KBM-7 (cell line): ENCODE data around the gene LRRC26.
"Not testable (repeated sequence)": the region's sequence is repeated elsewhere in the genome, so short reads cannot be mapped to it uniquely, and the experiment has no call there.

Source experiments
- DNase-seq: peaks from one replicate; pipeline ENCODE4 v3.0.0-alpha.2; 2015
- in situ Hi-C: fragments of 300-500 bp; cut with MboI; formaldehyde crosslinking; loops from 2 replicates; pipeline ENCODE4 v1.14.3; 2020; ENCODE audit warnings: low sequenced_read_pairs, low pct_unique_long_range_greater_than_20kb, mixed read lengths

LRRC26 gene

DNA sequence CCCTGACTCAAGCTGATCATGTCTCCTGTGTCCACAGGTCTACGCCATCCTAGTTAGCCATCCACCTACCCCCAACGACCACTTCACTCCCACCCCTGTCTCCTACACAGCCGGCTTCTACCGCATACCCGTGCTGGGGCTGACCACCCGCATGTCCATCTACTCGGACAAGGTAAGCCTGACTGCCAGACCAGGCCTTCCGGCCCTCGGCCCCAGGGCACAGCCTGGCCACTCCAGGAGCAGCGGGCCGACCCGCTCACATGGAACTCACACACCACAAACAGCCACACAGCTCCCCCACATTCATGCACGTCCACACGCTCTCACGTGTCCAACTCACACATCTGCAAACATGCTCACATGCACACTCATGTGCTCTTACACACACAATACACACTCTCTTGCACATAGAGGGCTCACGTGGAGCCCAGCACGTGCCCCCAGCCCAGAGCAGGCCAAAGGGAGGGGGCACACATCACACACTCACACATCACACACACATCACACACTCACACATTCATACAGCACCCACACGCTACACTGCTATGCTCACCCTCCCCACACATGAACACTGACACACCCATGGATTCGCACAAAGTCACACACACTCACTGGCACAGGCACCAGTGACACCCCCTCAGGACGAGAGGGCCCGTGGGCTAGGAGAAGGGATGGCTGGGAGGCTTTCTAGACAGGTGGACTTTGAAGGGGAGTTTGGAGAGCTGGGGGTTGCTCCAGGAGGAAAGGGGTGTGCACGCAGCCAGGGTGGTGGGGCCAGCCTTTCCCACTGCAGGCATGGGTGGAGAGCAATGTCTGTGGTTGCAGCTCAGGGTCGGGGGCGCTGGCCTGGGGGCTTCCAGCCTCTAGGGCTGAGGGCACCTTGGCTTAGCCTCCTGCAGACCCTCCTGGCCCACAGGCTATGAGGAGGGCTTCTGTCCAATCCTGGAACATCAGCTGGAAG is 27.6 kb downstream of the LRRC26 start:
- DNase-seq: no peak
- in situ Hi-C loops: no loop called here

DNA sequence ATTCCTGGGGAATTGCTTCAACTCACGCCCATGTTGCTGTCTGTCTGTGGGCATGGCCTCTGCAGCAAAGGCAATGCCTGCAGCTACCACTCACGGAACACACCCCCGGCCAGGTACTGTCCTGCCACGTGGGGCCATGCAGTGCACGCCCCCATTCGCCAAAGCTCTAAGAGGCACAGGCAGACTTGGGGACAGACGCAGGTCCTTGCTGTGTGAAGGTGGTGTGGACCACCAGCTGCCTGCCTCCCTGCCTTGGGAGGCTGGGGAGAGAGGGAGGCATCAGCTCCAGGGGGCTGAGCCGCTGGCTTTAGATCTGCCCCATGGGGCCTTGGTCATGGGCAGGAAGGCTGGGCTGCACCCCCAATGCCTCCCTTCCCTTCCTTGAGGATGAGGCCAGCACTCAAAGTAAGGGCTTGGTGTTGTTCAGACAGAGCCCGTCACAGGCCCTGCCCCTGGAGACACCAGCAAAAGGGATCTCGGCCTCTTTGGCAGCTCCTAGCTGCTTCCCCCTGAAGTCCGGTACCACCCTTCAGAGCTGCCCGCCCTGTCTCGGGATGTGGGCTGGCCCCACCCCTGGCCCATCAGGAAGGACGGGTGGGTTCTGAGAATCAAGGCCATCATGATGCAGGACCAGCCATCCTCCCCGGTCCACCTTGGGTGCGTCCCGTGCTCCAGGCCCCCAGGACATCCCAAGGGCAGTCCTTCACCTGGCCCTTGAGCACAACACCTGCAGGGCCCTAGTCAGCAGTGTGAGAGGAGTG is 28.6 kb downstream of the LRRC26 start:
- no peak for DNase-seq
- in situ Hi-C loops: no loop called here

DNA sequence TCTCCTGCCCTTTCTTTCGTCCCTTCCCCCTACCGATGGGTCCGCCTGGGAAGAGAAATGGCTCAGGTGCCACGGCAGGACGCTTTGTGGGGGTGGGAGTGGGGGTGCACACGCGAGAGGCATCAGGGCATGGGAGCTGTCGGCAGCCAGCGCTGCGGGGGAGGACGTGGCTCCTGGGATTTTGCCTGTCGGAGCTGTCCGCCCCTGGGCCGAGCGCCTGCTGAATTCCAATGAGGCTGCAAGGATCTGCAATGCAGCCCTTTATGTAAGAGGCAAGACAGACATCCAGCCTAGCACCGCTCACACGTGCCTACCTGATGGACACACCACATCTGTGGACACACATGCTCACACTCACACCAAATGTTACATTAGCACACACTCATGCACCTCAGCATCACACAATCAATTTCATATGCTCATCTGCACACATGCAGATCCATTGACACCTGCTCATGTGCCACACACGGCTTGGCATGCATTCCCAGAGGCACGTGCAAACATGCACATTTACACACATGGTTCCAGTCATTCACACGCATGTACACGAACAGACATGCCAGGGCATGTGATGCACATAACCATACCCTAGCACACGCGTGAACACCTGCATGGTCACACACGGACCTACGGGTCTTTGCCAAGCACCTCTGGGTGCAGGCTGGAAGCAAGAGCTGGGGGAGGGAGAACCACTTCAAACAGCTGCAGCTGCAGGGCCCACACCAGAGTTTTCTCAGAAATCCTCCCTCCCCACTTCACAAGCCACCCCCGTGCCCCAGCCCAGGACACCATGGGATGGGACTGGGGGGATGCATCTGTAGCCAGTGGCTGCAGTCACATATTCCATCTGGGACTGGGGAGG is 29.5 kb downstream of the LRRC26 start:
- DNase-seq: no peak
- in situ Hi-C loops: no loop called here

DNA sequence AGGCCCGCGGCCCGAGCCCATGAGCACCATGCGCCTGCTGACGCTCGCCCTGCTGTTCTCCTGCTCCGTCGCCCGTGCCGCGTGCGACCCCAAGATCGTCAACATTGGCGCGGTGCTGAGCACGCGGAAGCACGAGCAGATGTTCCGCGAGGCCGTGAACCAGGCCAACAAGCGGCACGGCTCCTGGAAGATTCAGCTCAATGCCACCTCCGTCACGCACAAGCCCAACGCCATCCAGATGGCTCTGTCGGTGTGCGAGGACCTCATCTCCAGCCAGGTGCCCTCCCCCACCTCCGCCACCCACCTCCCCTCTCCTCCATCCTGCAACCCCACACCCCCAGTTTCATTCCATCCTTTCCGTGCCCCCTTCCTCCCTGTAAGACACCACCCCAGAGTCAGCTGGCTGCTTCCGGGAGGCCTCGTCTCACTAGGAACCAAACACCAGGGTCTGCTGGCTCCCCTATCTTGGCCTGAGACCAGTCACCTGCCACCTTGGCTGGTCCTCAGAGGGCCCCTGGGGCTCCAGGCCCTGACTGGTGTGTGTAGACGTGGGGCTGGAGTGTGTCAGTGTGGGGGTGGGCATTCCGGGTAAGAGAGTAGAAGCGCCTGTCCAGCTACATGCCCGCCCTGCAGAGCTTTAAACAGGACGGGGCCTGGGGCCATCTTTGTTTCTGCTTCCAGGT is 30.2 kb downstream of the LRRC26 start:
- in situ Hi-C loops: no loop called here
- no peak for DNase-seq

DNA sequence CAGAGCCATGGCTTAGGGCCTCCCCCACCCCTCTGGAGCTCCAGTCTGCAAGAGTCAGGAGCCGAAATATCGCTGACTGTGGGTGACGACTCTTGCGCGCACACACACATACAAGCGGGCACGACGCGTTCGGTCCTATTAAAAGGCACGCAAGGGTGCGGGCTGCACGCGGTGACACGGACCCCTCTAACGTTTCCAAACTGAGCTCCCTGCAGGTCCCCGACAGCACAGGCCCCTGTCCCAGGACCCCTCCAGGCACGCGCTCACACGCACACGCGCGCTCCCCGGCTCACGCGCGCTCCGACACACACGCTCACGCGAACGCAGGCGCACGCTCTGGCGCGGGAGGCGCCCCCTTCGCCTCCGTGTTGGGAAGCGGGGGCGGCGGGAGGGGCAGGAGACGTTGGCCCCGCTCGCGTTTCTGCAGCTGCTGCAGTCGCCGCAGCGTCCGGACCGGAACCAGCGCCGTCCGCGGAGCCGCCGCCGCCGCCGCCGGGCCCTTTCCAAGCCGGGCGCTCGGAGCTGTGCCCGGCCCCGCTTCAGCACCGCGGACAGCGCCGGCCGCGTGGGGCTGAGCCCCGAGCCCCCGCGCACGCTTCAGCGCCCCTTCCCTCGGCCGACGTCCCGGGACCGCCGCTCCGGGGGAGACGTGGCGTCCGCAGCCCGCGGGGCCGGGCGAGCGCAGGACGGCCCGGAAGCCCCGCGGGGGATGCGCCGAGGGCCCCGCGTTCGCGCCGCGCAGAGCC is 31.0 kb downstream of the LRRC26 start, which contains the start of gene GRIN1:
Gene GRIN1, plus strand, starts transcription at position 433 of the 746 bp plus-strand sequence. CDS start 333 bp downstream, outside the sequence.
- DNase-seq: no peak
- in situ Hi-C loops: no loop called here

DNA sequence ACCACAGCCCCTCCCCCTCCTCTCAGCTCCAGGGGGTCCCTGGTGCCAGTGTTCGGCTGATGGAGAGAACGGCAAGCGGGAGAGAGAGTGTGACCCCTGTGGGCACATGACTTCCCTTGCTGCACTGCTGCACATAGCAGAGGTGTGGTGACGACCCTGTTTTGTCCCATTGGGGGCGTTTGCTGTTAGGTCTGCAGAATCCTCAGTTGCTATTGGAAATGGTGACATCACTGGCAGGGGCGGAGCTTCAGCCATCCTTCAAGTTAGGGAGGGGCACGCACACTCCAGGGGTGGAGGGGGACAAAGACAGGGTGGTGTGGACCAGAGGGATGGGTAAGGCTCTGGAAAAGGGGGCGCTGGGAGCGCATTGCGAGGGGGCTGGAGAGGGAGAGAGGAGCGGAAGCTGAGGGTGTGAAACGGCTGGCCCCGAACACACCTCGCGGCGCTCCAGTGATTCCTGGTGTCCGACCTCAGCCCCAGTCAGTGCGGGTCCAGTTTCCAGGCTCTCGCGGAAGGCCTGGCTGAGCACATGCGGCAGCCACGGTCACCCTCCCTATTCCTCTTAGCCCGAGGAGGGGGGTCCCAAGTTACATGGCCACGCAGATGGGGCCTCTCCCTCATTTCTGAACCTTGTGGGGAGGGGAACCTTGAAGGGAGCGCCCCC is 31.7 kb downstream of the LRRC26 start:
- in situ Hi-C loops: no loop called here

DNA sequence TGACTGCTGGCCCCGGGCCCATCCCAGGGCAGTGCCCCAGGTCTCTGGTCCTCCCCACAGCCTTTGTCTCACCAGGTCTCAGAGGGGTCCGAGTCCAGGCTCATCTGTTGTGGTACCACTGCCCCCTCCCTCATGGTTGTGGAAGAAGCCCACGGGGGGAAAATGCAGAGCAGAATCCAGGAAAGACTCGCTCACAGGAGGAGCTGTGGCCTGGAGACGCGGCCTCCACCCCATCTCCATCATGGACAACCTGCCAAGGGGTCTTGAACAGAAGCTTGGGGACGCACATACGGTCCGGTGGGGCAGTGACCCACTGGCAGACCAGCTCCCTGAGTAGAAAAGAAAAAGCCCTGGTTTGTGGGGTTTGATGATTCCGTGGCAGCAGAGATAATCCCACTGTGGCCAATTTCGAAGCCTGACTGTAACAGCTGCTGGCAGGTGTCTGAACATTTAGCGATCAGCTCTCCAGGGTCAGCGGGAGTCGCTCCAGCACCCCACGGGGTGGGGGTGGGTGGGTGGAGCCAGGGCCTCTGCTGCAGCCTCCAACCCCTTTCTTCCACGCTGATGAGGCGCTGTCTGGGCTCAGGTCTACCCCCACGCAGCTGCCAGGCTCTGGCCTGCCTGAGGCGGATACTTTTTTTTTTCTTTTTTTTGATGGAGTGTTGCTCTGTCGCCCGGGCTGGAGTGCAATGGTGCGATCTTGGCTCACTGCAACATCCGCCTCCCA is 32.8 kb downstream of the LRRC26 start:
- in situ Hi-C loops: no loop called here
- DNase-seq: no peak

More for the DNA sequence above, 31.7 kb downstream of the LRRC26 start:
- no peak for DNase-seq

DNA sequence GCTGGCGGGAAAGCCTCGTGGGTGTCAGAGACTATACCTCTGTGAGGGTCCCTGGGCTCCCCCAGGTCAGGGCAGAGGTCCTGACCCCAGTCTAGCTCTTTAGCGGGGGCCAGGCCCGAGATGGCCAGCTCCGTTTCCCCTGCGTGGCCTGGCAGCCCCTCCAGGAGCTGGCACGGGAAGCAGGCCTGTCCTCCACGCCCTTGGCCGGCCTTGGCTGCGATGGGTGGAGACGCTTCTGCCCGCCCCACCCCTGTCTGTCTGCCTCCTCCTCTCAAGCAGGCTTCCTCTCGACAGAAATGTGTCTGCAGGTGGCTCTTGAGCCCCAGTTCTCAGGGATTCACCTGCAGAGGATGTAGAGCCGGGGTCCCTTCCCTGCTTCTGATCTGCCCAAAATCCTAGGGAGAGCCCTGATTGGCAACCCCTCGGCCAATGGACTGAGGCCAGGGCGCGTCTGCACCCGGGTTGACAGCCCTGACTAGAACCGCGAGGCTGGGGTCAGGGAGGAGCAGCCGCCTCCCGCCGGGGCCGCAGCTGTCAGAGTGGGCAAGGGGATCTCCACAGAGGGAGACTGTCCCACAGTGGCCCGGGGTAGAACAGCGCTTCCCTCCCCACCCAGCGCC is 33.5 kb downstream of the LRRC26 start:
- no peak for DNase-seq
- in situ Hi-C loops: no loop called here

DNA sequence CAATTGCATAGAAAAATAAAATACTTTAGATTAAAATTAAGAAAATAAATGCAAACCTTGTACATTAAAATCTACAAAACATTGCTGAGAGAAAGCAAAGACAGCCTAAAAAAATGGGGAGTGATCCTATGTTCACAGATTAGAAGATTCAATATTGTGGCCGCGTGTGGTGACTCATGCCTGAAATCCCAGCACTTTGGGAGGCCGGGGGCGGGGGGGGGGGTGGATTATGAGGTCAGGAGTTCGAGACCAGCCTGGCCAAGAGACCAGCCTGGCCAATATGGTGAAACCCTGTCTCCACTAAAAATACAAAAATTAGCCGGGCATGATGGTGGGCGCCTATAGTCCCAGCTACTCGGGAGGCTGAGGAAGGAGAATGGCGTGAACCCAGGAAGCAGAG is 34.7 kb downstream of the LRRC26 start:
- in situ Hi-C loops, DNase-seq: not testable (repeated sequence)

DNA sequence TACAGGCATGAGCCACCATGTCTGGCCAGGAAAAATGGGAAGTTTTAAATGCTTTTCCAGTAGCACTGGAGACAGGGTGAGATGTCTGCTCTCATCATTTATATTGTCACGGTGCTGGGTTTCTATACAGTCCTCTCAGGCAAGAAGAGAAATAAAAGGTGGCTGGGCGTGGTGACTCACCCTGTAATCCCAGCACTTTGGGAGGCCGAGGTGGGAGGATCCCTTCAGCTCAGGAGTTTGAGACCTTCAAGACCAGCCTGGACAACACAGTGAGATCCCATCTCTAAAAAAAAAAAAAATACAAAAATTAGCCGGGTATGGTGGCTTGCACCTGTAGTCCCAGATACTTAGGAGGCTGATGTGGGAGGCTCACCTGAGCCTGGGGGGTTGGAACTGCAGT is 35.7 kb downstream of the LRRC26 start:
- in situ Hi-C loops: no loop called here
- no peak for DNase-seq

DNA sequence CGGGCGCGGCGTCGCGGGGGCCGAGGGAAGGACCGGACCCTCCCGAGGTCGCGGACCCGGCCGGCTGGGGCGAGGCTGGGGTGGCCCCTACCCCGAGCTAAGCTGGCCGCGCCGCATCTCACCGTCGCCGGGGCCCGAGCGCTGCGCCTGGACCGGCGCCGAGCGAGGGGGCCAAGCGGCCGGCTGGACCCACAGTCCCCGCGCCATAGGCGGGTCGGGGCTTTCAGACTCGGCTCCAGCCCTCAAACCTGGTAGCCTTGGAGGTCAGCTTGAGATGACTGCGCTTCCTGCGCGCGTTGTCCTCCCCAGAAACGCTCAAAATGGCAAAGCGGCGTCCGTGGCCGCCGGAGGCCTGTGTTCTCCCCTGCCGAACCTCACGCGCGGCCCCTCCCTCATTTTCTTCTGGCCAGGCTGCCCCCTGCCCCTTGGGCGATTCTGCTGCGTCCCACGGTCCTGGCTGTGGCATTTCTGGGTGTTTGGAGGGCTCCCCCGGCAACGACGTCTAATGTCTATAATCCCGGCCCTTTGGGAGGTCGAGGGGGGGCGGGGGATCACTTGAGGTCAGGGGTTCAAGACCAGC is 39.6 kb downstream of the LRRC26 start:
- in situ Hi-C loops: no loop called here
- DNase-seq: no peak

DNA sequence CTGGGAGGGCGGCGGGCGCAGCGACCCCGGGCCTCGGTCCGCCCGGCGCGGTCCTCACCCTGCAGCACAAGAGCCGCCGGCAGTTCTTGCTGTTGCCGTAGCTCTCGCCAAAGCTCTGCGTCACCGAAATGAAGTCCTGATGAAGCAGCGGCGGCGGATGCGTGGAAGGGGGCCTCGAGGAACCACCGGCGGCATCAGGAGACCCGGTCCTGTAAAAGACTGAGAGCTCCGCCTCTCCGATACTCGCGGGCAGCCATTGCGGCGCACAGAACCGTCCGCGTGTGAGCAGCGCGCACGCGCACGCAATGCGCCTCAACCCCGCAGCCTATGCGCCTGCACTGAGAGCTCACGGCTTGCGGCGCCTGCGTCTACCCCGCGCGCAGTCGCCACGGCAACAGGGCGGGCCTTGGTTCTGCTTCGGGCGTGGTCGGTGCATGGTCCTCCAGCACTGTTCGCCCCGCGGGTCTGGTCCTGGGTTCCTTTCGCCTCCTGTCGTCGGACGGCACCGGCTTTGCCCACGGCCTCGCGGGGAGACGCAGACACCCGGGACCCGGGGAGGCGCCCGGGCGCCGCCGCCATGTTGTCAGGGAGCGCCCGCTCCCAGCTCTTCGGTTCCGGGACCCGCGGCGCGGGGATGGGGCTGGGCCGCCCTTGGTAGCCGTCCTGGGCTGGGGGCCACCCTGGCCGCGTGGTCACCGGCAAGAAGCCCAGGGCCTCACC is 40.2 kb downstream of the LRRC26 start:
- in situ Hi-C loops: no loop called here
- DNase-seq: peak; percentile 91

DNA sequence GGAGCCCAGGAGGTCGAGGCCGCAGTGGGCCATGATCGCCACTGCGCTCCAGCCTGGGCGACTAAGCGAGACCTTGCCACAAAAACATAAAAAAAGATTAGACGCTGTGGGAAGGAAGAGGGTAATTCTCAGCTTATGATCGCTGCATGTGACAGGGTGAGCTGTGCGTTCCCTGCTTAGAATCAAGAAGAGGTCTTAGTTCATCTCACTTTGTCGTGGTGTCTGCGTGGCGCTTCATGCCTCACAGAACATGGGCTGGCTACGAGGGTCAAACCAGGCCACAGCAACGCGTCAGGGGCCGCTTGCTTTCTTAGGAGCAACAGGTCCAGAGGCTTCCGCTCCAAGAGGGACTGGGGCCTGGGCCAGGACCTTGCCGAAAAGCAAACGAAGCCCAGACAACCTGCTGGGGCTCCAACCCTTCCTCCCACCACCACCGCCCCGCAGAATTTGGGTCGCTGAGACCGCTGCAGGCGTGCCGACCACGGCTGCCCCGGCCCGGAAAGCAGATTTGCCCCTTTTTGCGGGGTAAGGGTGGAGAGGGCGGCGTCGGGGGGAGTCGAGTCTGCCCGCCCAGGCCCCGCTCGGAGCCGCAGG is 40.9 kb downstream of the LRRC26 start:
- DNase-seq: peak; percentile 50
- in situ Hi-C loops: no loop called here

DNA sequence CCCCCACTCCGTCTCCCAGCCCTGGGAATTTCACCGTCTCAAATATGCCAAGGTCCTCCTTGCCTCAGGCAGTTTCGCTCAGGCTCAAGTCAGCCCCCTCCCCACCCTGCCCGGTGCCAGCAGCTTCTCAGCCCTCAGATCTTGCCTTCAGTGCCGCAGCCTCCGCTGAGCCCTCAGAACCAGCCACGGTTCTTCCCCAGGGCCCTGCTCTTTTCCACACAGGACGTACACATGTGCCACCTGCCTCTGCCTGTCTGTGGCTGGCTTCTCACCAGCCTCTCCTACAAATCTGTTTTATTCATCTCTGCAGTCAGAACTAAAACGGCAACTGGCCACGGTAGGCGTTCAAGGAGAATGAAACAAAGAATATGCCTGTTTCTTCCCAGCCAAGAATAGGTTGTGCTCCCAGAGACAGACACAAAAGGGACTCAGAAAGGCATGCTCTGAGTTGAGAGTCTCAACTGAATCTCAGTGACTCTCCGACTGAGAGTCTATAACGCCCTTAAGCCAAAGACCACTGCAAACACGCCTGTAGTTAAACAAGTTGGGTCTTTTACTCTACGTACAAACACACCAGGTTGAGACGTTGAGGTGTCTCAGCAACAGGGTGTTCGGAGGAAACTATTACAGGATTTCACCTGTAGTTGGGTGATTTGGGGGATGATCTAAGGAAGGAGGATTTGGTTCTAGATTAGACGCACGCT is 41.5 kb downstream of the LRRC26 start:
- no peak for DNase-seq

More for the DNA sequence above, 41.5 kb downstream of the LRRC26 start:
- in situ Hi-C loops: no loop called here
